ENCODE data around the gene TLE4.

GRCh38 chr9:79693750-79694149 lies 122.0 kb downstream of the TLE4 start:
- no peak for TF ChIP-seq CTCF (conservative IDR thresholded peaks at IDR 0.05)
- TF ChIP-seq ZFX (IDR thresholded peaks at IDR 0.05), result no peak

Measured in C4-2B (cell line).